ENCODE results near the gene ENTPD5.
"Not testable (repeated sequence)": the region's sequence is repeated elsewhere in the genome, so short reads cannot be mapped to it uniquely, and the experiment has no call there.

GRCh38 chr14:73919457-73919856, 99.6 kb downstream of the ENTPD5 start:
- TF ChIP-seq POLR2A (IDR thresholded peaks at IDR 0.05; ENCODE audit: low read depth, low read length); POLR2AphosphoS5 (IDR thresholded peaks at IDR 0.05; ENCODE audit: low read depth, low read length); TAF1 (IDR thresholded peaks at IDR 0.05; ENCODE audit: borderline replicate concordance, low read depth, low read length): not testable (repeated sequence)

Measured in GM12892 (cell line).